Lower leg skin (tissue), 3 donors: ENCODE data around the gene LACRT.

Source experiments
- POLR2A ChIP-seq, 2 donors: fragments of 450-650 bp; IDR thresholded peaks; one replicate each; pipeline ENCODE4 v1.6.1; 2016 to 2017; ENCODE audit warnings: antibody characterized with exemption in 2 of 2, mild to moderate bottlenecking in 1 of 2, moderate library complexity in 1 of 2
- TF ChIP-seq, protein P1 (sequence below), 3 donors: fragments of 450-650 bp; IDR thresholded peaks; one replicate each; pipeline ENCODE4 v1.5.1; 2016; ENCODE audit warnings: antibody characterized with exemption in 3 of 3, mild to moderate bottlenecking in 3 of 3, moderate library complexity in 2 of 3

DNA sequence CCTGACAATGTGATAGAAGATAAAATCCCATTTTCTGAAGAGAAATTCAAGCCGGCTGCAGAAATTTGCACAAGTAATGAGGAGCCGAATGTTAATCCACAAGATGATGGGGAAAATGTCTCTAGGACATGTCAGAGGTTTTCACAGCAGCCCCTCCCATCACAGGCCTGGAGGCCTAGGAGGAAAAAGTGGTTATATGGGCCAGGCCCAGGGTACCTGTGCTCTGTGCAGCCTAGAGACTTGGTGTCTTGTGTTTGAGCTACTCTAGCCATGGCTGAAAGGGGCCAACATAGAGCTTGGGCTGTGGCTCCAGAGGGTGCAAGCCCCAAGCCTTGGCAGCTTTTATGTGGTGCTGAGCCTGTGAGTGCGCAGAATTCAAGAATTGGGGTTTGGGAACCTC lies 7.4 kb downstream of the LACRT start:
- TF ChIP-seq, protein P1, sequence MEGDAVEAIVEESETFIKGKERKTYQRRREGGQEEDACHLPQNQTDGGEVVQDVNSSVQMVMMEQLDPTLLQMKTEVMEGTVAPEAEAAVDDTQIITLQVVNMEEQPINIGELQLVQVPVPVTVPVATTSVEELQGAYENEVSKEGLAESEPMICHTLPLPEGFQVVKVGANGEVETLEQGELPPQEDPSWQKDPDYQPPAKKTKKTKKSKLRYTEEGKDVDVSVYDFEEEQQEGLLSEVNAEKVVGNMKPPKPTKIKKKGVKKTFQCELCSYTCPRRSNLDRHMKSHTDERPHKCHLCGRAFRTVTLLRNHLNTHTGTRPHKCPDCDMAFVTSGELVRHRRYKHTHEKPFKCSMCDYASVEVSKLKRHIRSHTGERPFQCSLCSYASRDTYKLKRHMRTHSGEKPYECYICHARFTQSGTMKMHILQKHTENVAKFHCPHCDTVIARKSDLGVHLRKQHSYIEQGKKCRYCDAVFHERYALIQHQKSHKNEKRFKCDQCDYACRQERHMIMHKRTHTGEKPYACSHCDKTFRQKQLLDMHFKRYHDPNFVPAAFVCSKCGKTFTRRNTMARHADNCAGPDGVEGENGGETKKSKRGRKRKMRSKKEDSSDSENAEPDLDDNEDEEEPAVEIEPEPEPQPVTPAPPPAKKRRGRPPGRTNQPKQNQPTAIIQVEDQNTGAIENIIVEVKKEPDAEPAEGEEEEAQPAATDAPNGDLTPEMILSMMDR (IDR thresholded peaks at IDR 0.05): no peak
- TF ChIP-seq POLR2A (IDR thresholded peaks at IDR 0.05): no peak
